ENCODE results near the gene INTS15.
A peak's percentile ranks its signal among the peaks of the same experiment; 100 is the strongest.
"Not testable (repeated sequence)": the region's sequence is repeated elsewhere in the genome, so short reads cannot be mapped to it uniquely, and the experiment has no call there.

Gene INTS15

DNA sequence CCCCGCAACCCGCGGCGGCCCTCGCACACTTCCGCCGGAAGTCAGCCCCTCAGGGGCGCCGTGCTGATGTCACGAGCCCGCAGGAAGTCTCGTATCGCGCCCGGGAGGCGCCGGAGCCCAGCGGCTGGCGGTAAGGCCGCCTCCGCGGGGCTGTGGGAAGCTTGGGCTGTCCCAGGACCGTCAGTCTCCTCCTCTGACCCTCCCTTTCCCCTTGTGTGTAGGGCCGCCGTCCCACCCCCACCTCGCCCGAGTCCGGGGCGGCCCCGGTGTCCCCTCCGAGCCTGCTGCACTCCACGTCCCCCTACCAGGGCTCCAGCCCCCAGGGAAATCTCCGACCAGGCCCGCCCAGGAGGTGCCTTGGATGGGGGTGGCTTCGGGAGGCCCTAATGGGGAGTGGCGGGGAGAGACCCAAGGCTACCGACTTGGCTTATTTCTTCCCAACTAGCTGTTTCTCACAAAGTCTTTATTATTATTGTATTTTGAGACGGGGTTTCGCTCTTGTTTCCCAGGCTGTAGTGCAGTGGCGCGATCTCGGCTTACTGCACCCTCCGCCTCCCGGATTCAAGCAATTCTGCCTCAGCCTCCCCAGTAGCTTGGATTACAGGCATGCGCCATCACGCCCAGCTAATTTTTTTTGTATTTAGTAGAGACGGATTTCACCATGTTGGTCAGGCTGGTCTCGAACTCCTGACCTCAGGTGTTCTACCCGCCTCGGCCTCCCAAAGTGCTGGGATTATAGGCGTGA lies 12.3 kb upstream of the INTS15 start, which contains the start of gene ZDHHC4:
Gene ZDHHC4, plus strand, starts transcription at position 86 of the 745 bp plus-strand sequence. CDS start 3,108 bp downstream, outside the sequence.
- TF ChIP-seq CTCF (IDR thresholded peaks at IDR 0.05), result no peak
- peak; percentile 91 for DNase-seq (ENCODE audit: low spot score)
- H3K4me3 ChIP-seq, result peak within 1 kb of the TSS; percentile 80
- H3K27ac ChIP-seq, result peak within 1 kb of the TSS; percentile 85 to 95

GRCh38 chr7:6578114-6579084 lies 11.4 kb upstream of the INTS15 start:
- H3K4me3 ChIP-seq, result peak overlapping the region; percentile 80
- DNase-seq (ENCODE audit: low spot score), result no peak
- H3K27ac ChIP-seq, result peak overlapping the region; percentile 85 to 95
- TF ChIP-seq CTCF (IDR thresholded peaks at IDR 0.05), result no peak

- Histone ChIP-seq H3K4me3 (no peak overlapping the region), H3K27ac (no peak overlapping the region)
- TF ChIP-seq CTCF (IDR thresholded peaks at IDR 0.05), result no peak
- DNase-seq (ENCODE audit: low spot score), result no peak
These were observed 10.4 kb upstream of the INTS15 start for GRCh38 chr7:6579446-6579845.

GRCh38 chr7:6585746-6586432 lies 3.9 kb upstream of the INTS15 start:
- H3K4me3 ChIP-seq; H3K27ac ChIP-seq; DNase-seq (ENCODE audit: low spot score): not testable (repeated sequence)

GRCh38 chr7:6588566-6588965 lies 1.3 kb upstream of the INTS15 start:
- H3K27ac ChIP-seq, result no peak overlapping the region
- no peak for DNase-seq (ENCODE audit: low spot score)

DNA sequence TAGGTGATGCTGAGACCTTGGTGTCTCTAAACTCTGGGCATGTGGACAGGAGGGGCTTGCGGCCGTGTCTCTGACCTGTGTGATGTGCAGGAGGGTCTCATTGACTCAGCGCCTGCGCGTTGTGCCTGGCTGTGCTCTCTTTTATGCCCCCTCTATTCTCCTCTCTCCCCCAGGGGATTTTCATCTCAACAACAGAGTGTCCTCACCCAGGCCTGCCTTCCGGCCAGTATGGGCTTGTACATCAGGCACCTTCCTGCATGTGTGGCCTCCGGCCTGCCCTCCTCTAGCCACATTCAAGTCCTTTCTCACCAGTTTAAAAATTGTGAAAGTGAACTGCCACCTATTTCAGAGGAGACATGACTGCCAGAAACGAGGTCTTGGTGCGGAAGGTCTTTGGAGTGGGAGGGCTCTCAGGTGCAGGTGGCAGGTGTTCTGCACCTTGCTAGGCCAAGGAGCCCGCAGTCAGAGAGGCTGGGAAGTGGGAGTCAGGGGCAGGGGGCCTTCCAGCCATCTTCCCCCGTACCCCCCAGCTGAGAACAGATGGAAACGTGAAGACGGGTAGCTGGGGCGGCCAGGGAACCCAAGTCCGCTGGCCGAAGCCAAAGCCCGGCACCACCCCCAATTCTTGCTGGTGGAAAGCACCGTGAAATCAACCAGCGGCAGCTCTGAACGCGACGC lies 531 bp upstream of the INTS15 start:
- DNase-seq (ENCODE audit: low spot score), result no peak
- no peak for TF ChIP-seq CTCF (IDR thresholded peaks at IDR 0.05)
- H3K4me3 ChIP-seq, result peak overlapping the region; percentile 92
- H3K27ac ChIP-seq, result peak overlapping the region; percentile 69 to 87

More at GRCh38 chr7:6588566-6588965, 1.3 kb upstream of the INTS15 start:
- no peak for TF ChIP-seq CTCF (IDR thresholded peaks at IDR 0.05)
- no peak overlapping the region for H3K4me3 ChIP-seq

All from coronary artery (tissue), 2 donors.